Fibroblast of the conjunctiva (primary cell): ENCODE results near the gene WDR6.

Experiments used
- DNase-seq: peaks from one replicate; pipeline ENCODE4 v3.0.0-alpha.2; 2010; ENCODE audit warnings: low read depth

Gene WDR6

GRCh38 chr3:49028673-49029562 lies 21.7 kb downstream of the WDR6 start, which contains the start of gene IMPDH2:
IMPDH2 (minus strand) TSS chr3:49029398; CDS start chr3:49029350, 48 bp downstream.
- peak; percentile 86 for DNase-seq

DNA sequence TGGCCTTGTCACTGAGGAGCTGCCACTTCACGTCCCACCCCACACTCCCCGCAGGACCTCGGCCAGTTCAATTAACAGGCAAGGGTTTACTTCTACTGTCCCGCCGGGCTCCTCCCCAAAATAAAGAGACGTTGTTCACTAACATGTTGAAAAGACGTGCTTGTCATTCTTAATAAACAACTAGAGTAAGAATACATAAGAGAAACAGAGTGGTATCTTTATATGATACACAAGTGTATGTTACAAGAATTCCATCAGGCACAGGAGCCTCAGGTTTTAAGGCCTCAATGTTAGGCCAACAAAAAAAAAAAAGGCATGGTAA lies 22.3 kb downstream of the WDR6 start:
- DNase-seq = no peak

DNA sequence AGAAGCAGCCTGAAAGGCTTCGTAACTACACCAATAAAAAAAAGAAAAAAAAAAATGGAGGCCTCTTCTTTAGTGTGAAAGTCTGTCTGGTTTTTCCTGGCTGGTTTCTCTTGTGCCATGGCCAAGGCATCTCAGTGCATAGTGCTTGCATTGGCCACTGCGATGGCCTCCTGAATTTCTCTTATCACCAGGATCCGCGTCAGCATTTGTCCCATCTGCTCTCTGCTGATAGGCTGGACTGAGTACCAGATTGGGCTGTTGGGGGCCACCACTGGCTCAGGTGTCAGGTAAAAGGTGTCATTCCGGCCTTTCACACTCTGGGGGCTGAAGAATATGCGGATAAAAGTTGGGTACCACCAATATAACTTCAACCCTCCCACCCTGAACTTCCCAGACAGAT lies 23.1 kb downstream of the WDR6 start:
- no peak for DNase-seq

DNA sequence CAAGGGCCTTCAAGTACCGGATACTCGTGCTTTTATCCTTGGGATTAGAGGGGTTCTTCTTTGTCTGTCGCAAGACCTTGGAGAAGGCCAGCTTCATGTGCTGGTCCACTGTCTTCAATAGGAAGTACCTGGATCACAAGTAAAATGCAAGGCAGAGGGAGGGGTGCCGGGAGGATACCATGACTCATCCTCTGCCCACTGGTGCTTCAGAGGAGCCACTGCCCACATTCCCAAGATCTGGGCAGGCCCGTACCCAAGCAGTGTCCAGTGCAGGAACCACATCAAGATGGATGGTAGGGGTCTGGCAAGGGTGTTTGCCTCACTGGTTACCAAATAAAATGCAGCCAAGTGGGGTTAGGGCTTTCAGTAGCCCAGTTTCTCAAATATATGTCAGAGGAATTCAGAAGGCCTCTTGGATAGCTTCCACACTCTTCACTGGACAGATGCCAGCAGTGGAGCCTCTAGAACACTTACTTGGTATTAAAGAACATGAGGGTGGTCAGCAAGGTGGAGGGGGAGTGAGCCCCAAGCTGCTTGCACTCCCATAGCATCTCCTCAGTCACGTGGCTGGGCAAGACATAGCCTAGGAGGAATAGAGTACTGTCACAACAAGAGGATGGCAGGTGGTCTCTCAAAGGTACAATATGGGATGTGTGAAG lies 25.6 kb downstream of the WDR6 start:
- DNase-seq = no peak

- DNase-seq = no peak
These were observed 27.5 kb downstream of the WDR6 start for GRCh38 chr3:49034650-49035049.

DNA sequence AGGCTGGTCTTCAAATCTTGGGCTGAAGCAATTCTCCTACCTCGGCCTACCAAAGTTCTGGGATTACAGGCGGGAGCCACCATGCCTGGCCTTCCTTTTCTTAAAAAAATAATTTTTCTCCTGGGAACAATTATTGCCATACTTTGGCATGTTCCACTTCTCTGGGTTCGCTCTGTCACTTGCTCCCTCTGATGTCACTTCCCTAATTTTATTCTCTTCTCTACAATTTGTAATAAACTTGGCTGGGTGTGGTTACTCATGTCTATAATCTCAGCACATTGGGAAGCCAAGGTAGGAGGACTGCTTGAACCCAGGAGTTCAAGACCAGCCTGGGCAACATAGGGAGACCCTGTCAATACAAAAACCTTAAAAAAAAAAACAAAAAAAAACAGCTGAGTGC lies 28.1 kb downstream of the WDR6 start:
- no peak for DNase-seq

DNA sequence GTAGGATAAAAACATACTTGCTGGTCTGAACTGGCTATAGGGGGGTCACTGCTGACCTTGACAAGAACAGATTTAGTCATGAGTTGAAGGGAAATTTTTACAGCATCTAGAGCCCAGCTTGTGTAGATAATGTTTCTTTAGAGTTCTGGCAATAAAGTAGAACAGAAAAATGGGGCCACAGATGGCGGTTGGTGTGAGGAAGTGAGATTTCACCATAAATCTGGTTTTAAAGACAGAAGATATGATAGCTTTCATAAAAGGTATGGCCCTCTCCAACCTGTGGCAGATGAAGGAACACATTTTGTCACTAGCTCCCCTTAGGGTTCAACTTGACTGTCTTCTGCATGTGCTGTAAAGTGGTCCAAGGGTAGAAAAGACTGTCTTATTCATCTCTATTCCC lies 46.4 kb downstream of the WDR6 start:
- no peak for DNase-seq

GRCh38 chr3:49054344-49054862 lies 47.2 kb downstream of the WDR6 start:
- DNase-seq = no peak

DNA sequence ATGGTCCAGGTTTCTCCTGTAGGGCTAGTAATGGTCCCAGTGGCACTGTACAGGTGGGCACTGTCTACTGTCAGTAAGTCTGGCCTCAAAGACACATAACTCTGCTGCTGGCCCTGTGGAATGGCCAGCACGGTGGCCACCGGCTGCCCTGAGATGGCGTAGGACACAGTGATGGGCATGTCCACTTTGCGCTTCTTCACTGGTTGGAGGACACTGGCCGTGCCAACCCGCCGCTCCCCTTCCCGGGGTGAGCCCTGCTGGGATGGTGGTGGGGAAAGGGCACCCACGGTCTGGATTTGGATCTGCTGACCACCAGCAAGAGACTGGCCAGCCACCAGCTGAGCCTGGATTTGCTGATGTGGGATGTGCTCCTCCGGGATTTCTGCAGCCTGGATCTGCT lies 50.1 kb downstream of the WDR6 start:
- DNase-seq = no peak

GRCh38 chr3:49058011-49058410 lies 50.8 kb downstream of the WDR6 start:
- DNase-seq = no peak
